EH (cell line): ENCODE measurements around the gene SYNC.
"Not testable (repeated sequence)": the region's sequence is repeated elsewhere in the genome, so short reads cannot be mapped to it uniquely, and the experiment has no call there.

ENCODE experiments used
- DNase-seq: peaks from one replicate; pipeline ENCODE4 v3.0.0-alpha.2; 2015; ENCODE audit warnings: low read depth

Gene SYNC

GRCh38 chr1:32693455-32694174 is 9.0 kb downstream of the SYNC start:
- no peak for DNase-seq

GRCh38 chr1:32686387-32686786 is 16.2 kb downstream of the SYNC start:
- DNase-seq = no peak

- DNase-seq = no peak
Observed at GRCh38 chr1:32685498-32685897, 17.1 kb downstream of the SYNC start.

- DNase-seq = peak; percentile 58
Observed at GRCh38 chr1:32684167-32684811, 18.3 kb downstream of the SYNC start.

- no peak for DNase-seq
Observed at GRCh38 chr1:32683397-32683796, 19.2 kb downstream of the SYNC start.

GRCh38 chr1:32681999-32682398 is 20.6 kb downstream of the SYNC start:
- no peak for DNase-seq

- no peak for DNase-seq
Observed at GRCh38 chr1:32681509-32681908, 21.1 kb downstream of the SYNC start.

GRCh38 chr1:32680642-32681041 is 21.9 kb downstream of the SYNC start:
- no peak for DNase-seq

- DNase-seq = not testable (repeated sequence)
Observed at GRCh38 chr1:32679993-32680392, 22.6 kb downstream of the SYNC start.

GRCh38 chr1:32676945-32677344 is 25.6 kb downstream of the SYNC start:
- DNase-seq = no peak

- not testable (repeated sequence) for DNase-seq
Observed at GRCh38 chr1:32668716-32669115, 33.9 kb downstream of the SYNC start.

- no peak for DNase-seq
Observed at GRCh38 chr1:32666901-32667566, 35.5 kb downstream of the SYNC start.

GRCh38 chr1:32665915-32666314 is 36.7 kb downstream of the SYNC start:
- DNase-seq = no peak

- DNase-seq = no peak
Observed at GRCh38 chr1:32659581-32659980, 43.0 kb downstream of the SYNC start.

GRCh38 chr1:32652244-32652962 is 50.2 kb downstream of the SYNC start:
- no peak for DNase-seq

- no peak for DNase-seq
Observed at GRCh38 chr1:32651461-32652073, 51.0 kb downstream of the SYNC start.

- DNase-seq = peak; percentile 97
Observed at GRCh38 chr1:32650752-32651460, 51.7 kb downstream of the SYNC start, which contains the start of gene RBBP4. RBBP4 (plus strand) TSS chr1:32651208; CDS start chr1:32651307, 99 bp downstream.

GRCh38 chr1:32650248-32650751 is 52.3 kb downstream of the SYNC start, which contains the start of gene ZBTB8OS:
ZBTB8OS (minus strand) TSS chr1:32650550; CDS start chr1:32650529, 21 bp downstream.
- peak; percentile 96 for DNase-seq

GRCh38 chr1:32647308-32648134 is 55.0 kb downstream of the SYNC start:
- DNase-seq = no peak

- no peak for DNase-seq
Observed at GRCh38 chr1:32644426-32644825, 58.1 kb downstream of the SYNC start.
